ENCODE results near the gene HP. TPM values are rescaled to one million over a fixed set of nuclear protein-coding genes. Genes with fewer than 3 reads are reported as not detected.

HP gene
- total and polyA plus RNA-seq, 2 of the 13 experiments (the other 11 are each of a cell fraction or from before 2014, with no cell fraction given) = 387 to 524 TPM

DNA sequence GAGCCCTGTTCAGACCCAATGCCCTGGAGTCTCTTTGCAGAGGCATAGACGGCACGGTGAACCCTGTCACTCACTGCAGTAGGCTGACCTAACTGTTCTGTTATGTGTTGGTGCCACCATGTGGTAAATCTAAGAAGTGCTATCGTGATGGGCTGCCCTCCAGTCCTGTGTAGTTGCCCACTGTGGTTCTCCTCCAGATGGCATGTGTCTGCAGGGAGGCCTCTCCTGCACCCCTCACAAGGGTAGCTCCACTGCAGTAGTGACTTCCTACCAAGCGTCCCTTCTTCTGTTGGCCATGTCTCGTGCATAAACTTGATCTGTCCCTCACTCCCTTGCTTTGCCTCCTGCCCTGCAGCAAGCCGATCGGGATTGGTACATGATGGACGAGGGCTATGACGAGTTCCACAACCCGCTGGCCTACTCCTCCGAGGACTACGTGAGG is 45.1 kb downstream of the HP start (continued):
- TF ChIP-seq, protein P1, sequence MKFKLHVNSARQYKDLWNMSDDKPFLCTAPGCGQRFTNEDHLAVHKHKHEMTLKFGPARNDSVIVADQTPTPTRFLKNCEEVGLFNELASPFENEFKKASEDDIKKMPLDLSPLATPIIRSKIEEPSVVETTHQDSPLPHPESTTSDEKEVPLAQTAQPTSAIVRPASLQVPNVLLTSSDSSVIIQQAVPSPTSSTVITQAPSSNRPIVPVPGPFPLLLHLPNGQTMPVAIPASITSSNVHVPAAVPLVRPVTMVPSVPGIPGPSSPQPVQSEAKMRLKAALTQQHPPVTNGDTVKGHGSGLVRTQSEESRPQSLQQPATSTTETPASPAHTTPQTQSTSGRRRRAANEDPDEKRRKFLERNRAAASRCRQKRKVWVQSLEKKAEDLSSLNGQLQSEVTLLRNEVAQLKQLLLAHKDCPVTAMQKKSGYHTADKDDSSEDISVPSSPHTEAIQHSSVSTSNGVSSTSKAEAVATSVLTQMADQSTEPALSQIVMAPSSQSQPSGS (CRISPR knock-in tag; IDR thresholded peaks at IDR 0.05) = no peak
- TF ChIP-seq POLR2G (IDR thresholded peaks at IDR 0.05; ENCODE audit: low read depth, low read length) (no peak; the same call in 1 of the 2 replicates), SP2 (CRISPR knock-in tag; IDR thresholded peaks at IDR 0.05) (no peak), GLI4 (CRISPR knock-in tag; IDR thresholded peaks at IDR 0.05; ENCODE audit: borderline replicate concordance) (0 out of 2 replicates have a peak, but pooled peaks have one; percentile 33), HMG20B (CRISPR knock-in tag; conservative IDR thresholded peaks at IDR 0.05) (no peak), MXD4 (CRISPR knock-in tag; IDR thresholded peaks at IDR 0.05) (0 out of 2 replicates have a peak, but pooled peaks have one; percentile 19), ZNF569 (CRISPR knock-in tag; IDR thresholded peaks at IDR 0.05; ENCODE audit: borderline replicate concordance) (no peak), ONECUT2 (CRISPR knock-in tag; IDR thresholded peaks at IDR 0.05) (no peak), ZNF335 (CRISPR knock-in tag; IDR thresholded peaks at IDR 0.05) (no peak), RAD51 (IDR thresholded peaks at IDR 0.05; ENCODE audit: borderline replicate concordance) (no peak), ZNF552 (CRISPR knock-in tag; IDR thresholded peaks at IDR 0.05; ENCODE audit: borderline replicate concordance) (no peak), RFXANK (CRISPR knock-in tag; IDR thresholded peaks at IDR 0.05) (no peak), ZNF367 (CRISPR knock-in tag; IDR thresholded peaks at IDR 0.05; ENCODE audit: borderline replicate concordance) (no peak), GABPB1 (CRISPR knock-in tag; IDR thresholded peaks at IDR 0.05) (0 out of 2 replicates have a peak, but pooled peaks have one; percentile 11), RBFOX2 (IDR thresholded peaks at IDR 0.05; ENCODE audit: low read depth, low read length) (no peak), ETV6 (CRISPR knock-in tag; conservative IDR thresholded peaks at IDR 0.05) (0 out of 2 replicates have a peak, but pooled peaks have one; percentile 5), PITX1 (CRISPR knock-in tag; IDR thresholded peaks at IDR 0.05) (0 out of 2 replicates have a peak, but pooled peaks have one; percentile 4), HOXA5 (CRISPR knock-in tag; IDR thresholded peaks at IDR 0.05) (no peak), KLF13 (CRISPR knock-in tag; IDR thresholded peaks at IDR 0.05) (no peak), ZNF598 (CRISPR knock-in tag; IDR thresholded peaks at IDR 0.05; ENCODE audit: borderline replicate concordance) (0 out of 2 replicates have a peak, but pooled peaks have one; percentile 84), ASH2L (IDR thresholded peaks at IDR 0.05; ENCODE audit: insufficient read length, low read depth, low read length) (peak; percentile 27)
- TF ChIP-seq, protein P2, sequence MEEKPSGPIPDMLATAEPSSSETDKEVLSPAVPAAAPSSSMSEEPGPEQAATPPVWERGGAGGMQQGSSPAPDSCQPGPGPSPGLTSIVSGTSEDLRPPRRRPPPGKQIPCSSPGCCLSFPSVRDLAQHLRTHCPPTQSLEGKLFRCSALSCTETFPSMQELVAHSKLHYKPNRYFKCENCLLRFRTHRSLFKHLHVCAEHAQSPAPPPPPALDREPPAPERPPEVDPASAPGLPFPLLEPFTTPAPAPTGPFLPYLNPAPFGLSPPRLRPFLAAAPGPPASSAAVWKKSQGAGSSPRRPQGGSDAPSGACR (CRISPR knock-in tag; IDR thresholded peaks at IDR 0.05) = no peak
- TF ChIP-seq, protein P3, sequence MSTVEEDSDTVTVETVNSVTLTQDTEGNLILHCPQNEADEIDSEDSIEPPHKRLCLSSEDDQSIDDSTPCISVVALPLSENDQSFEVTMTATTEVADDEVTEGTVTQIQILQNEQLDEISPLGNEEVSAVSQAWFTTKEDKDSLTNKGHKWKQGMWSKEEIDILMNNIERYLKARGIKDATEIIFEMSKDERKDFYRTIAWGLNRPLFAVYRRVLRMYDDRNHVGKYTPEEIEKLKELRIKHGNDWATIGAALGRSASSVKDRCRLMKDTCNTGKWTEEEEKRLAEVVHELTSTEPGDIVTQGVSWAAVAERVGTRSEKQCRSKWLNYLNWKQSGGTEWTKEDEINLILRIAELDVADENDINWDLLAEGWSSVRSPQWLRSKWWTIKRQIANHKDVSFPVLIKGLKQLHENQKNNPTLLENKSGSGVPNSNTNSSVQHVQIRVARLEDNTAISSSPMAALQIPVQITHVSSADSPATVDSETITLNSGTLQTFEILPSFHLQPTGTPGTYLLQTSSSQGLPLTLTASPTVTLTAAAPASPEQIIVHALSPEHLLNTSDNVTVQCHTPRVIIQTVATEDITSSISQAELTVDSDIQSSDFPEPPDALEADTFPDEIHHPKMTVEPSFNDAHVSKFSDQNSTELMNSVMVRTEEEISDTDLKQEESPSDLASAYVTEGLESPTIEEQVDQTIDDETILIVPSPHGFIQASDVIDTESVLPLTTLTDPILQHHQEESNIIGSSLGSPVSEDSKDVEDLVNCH (CRISPR knock-in tag; IDR thresholded peaks at IDR 0.05) = 0 out of 2 replicates have a peak, but pooled peaks have one; percentile 71
- TF ChIP-seq, protein P4, sequence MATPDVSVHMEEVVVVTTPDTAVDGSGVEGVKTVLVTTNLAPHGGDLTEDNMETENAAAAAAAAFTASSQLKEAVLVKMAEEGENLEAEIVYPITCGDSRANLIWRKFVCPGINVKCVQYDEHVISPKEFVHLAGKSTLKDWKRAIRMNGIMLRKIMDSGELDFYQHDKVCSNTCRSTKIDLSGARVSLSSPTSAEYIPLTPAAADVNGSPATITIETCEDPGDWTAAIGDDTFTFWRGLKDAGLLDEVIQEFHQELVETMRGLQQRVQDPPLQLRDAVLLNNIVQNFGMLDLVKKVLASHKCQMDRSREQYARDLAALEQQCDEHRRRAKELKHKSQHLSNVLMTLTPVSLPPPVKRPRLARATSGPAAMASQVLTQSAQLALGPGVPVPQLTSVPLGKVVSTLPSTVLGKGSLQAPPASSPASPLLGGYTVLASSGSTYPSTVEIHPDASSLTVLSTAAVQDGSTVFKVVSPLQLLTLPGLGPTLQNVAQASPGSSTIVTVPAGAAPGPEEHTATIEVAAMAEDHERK (CRISPR knock-in tag; IDR thresholded peaks at IDR 0.05; ENCODE audit: low read depth) = no peak
- TF ChIP-seq, protein P5, sequence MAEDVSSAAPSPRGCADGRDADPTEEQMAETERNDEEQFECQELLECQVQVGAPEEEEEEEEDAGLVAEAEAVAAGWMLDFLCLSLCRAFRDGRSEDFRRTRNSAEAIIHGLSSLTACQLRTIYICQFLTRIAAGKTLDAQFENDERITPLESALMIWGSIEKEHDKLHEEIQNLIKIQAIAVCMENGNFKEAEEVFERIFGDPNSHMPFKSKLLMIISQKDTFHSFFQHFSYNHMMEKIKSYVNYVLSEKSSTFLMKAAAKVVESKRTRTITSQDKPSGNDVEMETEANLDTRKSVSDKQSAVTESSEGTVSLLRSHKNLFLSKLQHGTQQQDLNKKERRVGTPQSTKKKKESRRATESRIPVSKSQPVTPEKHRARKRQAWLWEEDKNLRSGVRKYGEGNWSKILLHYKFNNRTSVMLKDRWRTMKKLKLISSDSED (CRISPR knock-in tag; IDR thresholded peaks at IDR 0.05) = no peak

Measured in HepG2 (cell line).